Kidney (tissue), 14 donors: Measurements from ENCODE around the gene SELPLG. TPM values are rescaled to one million over a fixed set of nuclear protein-coding genes. Genes with fewer than 3 reads are reported as not detected.

Experiments
- DNase-seq, 5 donors: peaks; one replicate each; pipeline ENCODE4 v3.0.0-alpha.2; 2013 to 2020
- FAIRE-seq: peaks from 2 replicates; lab custom pipeline; 2012; peaks lifted over from hg19 to GRCh38; lab: Jason Lieb, UNC
- H3K27ac ChIP-seq, 2 donors: one replicate each; pipeline ENCODE4 v1.7.0; 2013; ENCODE audit warnings: low read depth in 2 of 2, low read length in 2 of 2, inconsistent platforms in 1 of 2
- H3K27me3 ChIP-seq: one replicate; pipeline ENCODE4 v1.7.1; 2013; ENCODE audit warnings: low read length, inconsistent platforms; ENCODE audit not compliant: control insufficient read depth, insufficient read depth
- H3K36me3 ChIP-seq, 3 donors: one replicate each; pipeline versions ENCODE4 v1.7.0 to v1.7.1; 2013; ENCODE audit warnings: low read length in 3 of 3, control low read depth in 1 of 3, inconsistent platforms in 1 of 3; ENCODE audit not compliant: insufficient read depth in 3 of 3, control insufficient read depth in 2 of 3
- H3K4me1 ChIP-seq, 3 donors: one replicate each; pipeline versions ENCODE4 v1.7.0 to v1.7.1; 2013; ENCODE audit warnings: low read length in 3 of 3, inconsistent platforms in 1 of 3, low read depth in 1 of 3; ENCODE audit not compliant: control insufficient read depth in 2 of 3, insufficient read depth in 2 of 3
- H3K4me3 ChIP-seq, 3 donors: one replicate each; pipeline versions ENCODE4 v1.7.0 to v1.8.1; 2013; ENCODE audit warnings: low read length in 3 of 3, control low read depth in 1 of 3, inconsistent platforms in 1 of 3
- H3K9ac ChIP-seq, 3 donors: one replicate each; pipeline versions ENCODE4 v1.7.0 to v1.7.1; 2013; ENCODE audit warnings: low read length in 3 of 3, control low read depth in 1 of 3, inconsistent platforms in 1 of 3
- H3K9me3 ChIP-seq, 3 donors: one replicate each; pipeline versions ENCODE4 v1.7.0 to v1.7.1; 2013; ENCODE audit warnings: low read length in 3 of 3, control low read depth in 1 of 3, inconsistent platforms in 1 of 3; ENCODE audit not compliant: control insufficient read depth in 2 of 3, insufficient read depth in 1 of 3
- CTCF ChIP-seq: IDR thresholded peaks from 3 replicates; pipeline ENCODE4 v1.5.1; 2012; ENCODE audit warnings: mild to moderate bottlenecking, moderate library complexity, borderline replicate concordance; ENCODE audit not compliant: insufficient read depth; ENCODE audit errors: extremely low read depth
- intact Hi-C: fragments of 100-400 bp; cut with DNase I; formaldehyde crosslinking; loops from one replicate; pipeline ENCODE4 v1.11.1; 2022
- polyA plus RNA-seq: library from polyadenylated mRNA; stranded (reverse); fragments of 350-450 nt; fragmentation: Illumina TruSeq; extraction: RNeasy Lipid Tissue Mini Kit (QIAGEN cat#74804); gene quantifications from one replicate; pipeline ENCODE4 v1.2.3, GENCODE V29; 2014; ENCODE audit warnings: low read depth, low replicate concordance; ENCODE audit not compliant: insufficient read depth
- total RNA-seq: library from RNA; stranded (reverse); fragmentation: NEBNext Ultra II Directional; extraction: Animal tissue kit (Norgen Biotek cat#: 25700); gene quantifications from one replicate; pipeline ENCODE4 v1.2.1, GENCODE V29; 2021
- donor health status: control.
- donor health status: control.
- donor health status: control.
- donor health status: control.
- donor health status: control.
- donor health status: DM: yes; HTN: yes; CAD: no.
- donor health status: Normal renal cell carcinoma (clear cell type).

Gene SELPLG
- total and polyA plus RNA-seq, 2 donors from 2014 or later = 3.7 to 14.3 TPM

GRCh38 chr12:108594960-108595710, 38.6 kb downstream of the SELPLG start:
- H3K9ac ChIP-seq = no peak overlapping the region
- H3K4me1 ChIP-seq = no peaks in the 10 kb centered on the region
- no peak overlapping the region for H3K27ac ChIP-seq
- intact Hi-C loops = no loop called here
- no peaks in the 10 kb centered on the region for H3K27me3 ChIP-seq
- H3K4me3 ChIP-seq = no peak overlapping the region
- H3K36me3 ChIP-seq = no peaks in the 10 kb centered on the region
- TF ChIP-seq CTCF = no peak
- no peak for DNase-seq
- no peak for FAIRE-seq
- H3K9me3 ChIP-seq = no peaks in the 10 kb centered on the region

GRCh38 chr12:108594323-108594903, 39.3 kb downstream of the SELPLG start:
- no peak for FAIRE-seq
- Histone ChIP-seq H3K9ac (no peak overlapping the region), H3K4me1 (no peaks in the 10 kb centered on the region), H3K27ac (no peak overlapping the region), H3K4me3 (no peak overlapping the region), H3K27me3 (no peaks in the 10 kb centered on the region), H3K9me3 (no peaks in the 10 kb centered on the region), H3K36me3 (no peaks in the 10 kb centered on the region)
- peak in 1 of 5 donors; percentile 29 for DNase-seq
- TF ChIP-seq CTCF = no peak
- intact Hi-C loops = no loop called here

GRCh38 chr12:108592033-108592909, 41.4 kb downstream of the SELPLG start:
- H3K9ac ChIP-seq = no peak overlapping the region
- H3K4me3 ChIP-seq = no peak overlapping the region
- intact Hi-C loops = no loop called here
- DNase-seq (no peak), FAIRE-seq (no peak)
- H3K27me3 ChIP-seq = no peaks in the 10 kb centered on the region
- no peaks in the 10 kb centered on the region for H3K4me1 ChIP-seq
- H3K27ac ChIP-seq = no peak overlapping the region
- H3K36me3 ChIP-seq = no peaks in the 10 kb centered on the region
- no peaks in the 10 kb centered on the region for H3K9me3 ChIP-seq
- TF ChIP-seq CTCF = no peak
